ENCODE measurements around the gene SMG6. TPM values are rescaled to one million over a fixed set of nuclear protein-coding genes. Genes with fewer than 3 reads are reported as not detected.

Gene SMG6
- total and polyA plus RNA-seq, 2 of the 13 experiments (the other 11 are each of a cell fraction or from before 2014, with no cell fraction given), result 4.6 to 14.6 TPM

- TF ChIP-seq ZNF124 (CRISPR knock-in tag; IDR thresholded peaks at IDR 0.05) (peak; percentile 67; the same call in 1 of the 2 replicates), YEATS4 (CRISPR knock-in tag; IDR thresholded peaks at IDR 0.05; ENCODE audit: borderline replicate concordance) (no peak), ZNF839 (CRISPR knock-in tag; IDR thresholded peaks at IDR 0.05; ENCODE audit: borderline replicate concordance) (no peak), ZNF614 (CRISPR knock-in tag; IDR thresholded peaks at IDR 0.05; ENCODE audit: borderline replicate concordance) (peak; percentile 60; the same call in 1 of the 2 replicates), ZSCAN21 (CRISPR knock-in tag; IDR thresholded peaks at IDR 0.05; ENCODE audit: borderline replicate concordance) (no peak; the same call in 1 of the 2 replicates), SRSF9 (IDR thresholded peaks at IDR 0.05; ENCODE audit: borderline replicate concordance, insufficient read depth, low read depth, low read length, poor library complexity, severe bottlenecking) (no peak), NCOR1 (IDR thresholded peaks at IDR 0.05; ENCODE audit: borderline replicate concordance, low read length) (no peak), ATF7-NPFF (CRISPR knock-in tag; IDR thresholded peaks at IDR 0.05; ENCODE audit: low read depth) (peak; percentile 76; the same call in 1 of the 2 replicates), DR1 (CRISPR knock-in tag; IDR thresholded peaks at IDR 0.05) (no peak; the same call in 1 of the 2 replicates), ZBTB1 (CRISPR knock-in tag; IDR thresholded peaks at IDR 0.05; ENCODE audit: borderline replicate concordance) (no peak), HNRNPUL1 (IDR thresholded peaks at IDR 0.05; ENCODE audit: low read depth, low read length) (peak; percentile 56; the same call in 1 of the 2 replicates), ZNF746 (CRISPR knock-in tag; IDR thresholded peaks at IDR 0.05) (no peak), HHEX (CRISPR knock-in tag; IDR thresholded peaks at IDR 0.05) (no peak), RXRA (CRISPR knock-in tag; IDR thresholded peaks at IDR 0.05) (peak; percentile 63), SPEN (CRISPR knock-in tag; IDR thresholded peaks at IDR 0.05; ENCODE audit: low read depth) (peak; percentile 90), HNRNPK (IDR thresholded peaks at IDR 0.05; ENCODE audit: low read depth, low read length, poor library complexity, severe bottlenecking) (peak; percentile 72), ZFP36L2 (CRISPR knock-in tag; IDR thresholded peaks at IDR 0.05) (no peak), TBX2 (CRISPR knock-in tag; IDR thresholded peaks at IDR 0.05; ENCODE audit: borderline replicate concordance) (peak; percentile 79), RARG (CRISPR knock-in tag; IDR thresholded peaks at IDR 0.05; ENCODE audit: low read depth) (no peak), ZNF513 (CRISPR knock-in tag; conservative IDR thresholded peaks at IDR 0.05) (no peak), TEAD2 (CRISPR knock-in tag; IDR thresholded peaks at IDR 0.05) (no peak), ZNF414 (CRISPR knock-in tag; IDR thresholded peaks at IDR 0.05) (peak; percentile 75; the same call in 1 of the 2 replicates), E2F5 (CRISPR knock-in tag; conservative IDR thresholded peaks at IDR 0.05) (no peak), KMT2B (CRISPR knock-in tag; IDR thresholded peaks at IDR 0.05) (peak; percentile 85), HMGA1 (CRISPR knock-in tag; conservative IDR thresholded peaks at IDR 0.05) (no peak)
These were observed 261.8 kb downstream of the SMG6 start, which contains the start of gene OVCA2 (continued) for GRCh38 chr17:2041561-2042389.

All from HepG2 (cell line).